GM19238 (cell line): ENCODE results near the gene GSTM5.
"Not testable (repeated sequence)": the region's sequence is repeated elsewhere in the genome, so short reads cannot be mapped to it uniquely, and the experiment has no call there.

ENCODE experiments used
- DNase-seq: peaks from one replicate; pipeline ENCODE4 v3.0.0; 2011; ENCODE audit warnings: low spot score; ENCODE audit not compliant: insufficient read length

The GSTM5 gene

DNA sequence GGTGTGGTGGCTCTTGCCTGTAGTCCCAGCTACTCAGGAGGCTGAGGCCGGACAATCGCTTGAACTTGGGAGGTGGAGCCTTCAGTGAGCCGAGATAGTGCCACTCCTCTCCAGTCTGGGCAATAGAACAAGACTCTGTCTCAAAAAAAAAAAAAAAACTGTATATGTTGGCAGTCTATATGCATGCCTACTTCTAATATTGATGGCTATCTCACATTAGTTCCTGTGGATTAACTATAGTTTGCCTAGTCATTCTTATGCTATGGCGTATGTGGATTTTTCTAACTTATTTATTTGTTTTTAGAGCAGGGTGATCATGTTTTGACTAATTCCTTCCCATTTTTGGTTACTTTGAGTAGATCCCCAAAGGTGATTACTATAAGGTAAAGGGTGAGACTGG lies 15.0 kb upstream of the GSTM5 start:
- no peak for DNase-seq

DNA sequence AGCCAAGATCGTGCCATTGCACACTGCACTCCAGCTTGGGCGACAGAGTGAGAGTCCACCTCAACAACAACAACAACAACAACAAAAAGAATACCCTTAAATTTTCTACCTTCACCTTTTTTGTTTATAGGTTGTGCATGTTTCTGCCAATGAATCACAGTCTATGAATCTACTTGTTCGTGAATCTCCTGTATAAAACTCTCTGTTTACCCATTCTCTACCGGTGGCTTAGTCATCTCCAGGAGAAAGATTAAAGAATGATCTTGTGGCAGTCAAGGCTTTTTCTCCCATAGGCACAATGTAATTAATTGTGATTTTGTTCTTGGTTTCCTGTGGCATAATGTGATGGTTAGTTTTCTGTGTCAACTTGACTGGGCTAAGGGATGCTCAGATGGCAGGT lies 14.2 kb upstream of the GSTM5 start:
- not testable (repeated sequence) for DNase-seq

DNA sequence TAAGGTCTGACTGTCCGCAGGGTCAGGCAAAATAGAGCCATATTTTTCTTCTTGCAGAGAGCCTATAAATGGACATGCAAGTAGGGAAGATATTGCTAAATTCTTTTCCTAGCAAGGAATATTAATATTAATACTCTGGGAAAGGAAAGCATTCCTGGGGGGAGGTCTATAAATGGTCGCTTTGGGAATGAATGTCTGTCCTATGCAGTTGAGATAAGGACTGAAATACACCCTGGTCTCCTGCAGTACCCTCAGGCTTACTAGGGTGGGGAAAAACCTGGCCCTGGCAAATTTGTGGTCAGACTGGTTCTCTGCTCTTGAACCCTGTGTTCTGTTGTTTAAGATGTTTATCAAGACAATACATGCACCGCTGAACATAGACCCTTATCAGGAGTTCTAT lies 9.1 kb upstream of the GSTM5 start:
- not testable (repeated sequence) for DNase-seq

DNA sequence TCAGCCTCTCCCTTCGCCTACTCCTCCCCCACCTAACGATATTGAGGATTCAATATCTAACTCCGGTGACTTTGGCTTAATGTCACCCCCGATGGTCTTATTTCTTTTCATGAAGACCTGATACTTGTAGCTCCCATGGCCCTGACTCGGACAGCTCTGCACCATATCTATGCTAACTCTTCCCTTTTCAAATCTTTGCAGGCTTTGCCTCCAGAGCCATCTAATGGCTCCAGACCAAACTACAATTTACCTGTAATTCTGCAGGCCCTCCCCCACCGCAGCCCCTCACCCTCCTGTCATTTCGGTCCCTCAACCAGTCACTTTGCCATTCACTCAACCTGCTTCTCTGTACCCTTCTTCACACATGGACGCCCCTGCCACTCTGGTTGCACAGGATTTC lies 7.9 kb upstream of the GSTM5 start:
- DNase-seq: no peak

DNA sequence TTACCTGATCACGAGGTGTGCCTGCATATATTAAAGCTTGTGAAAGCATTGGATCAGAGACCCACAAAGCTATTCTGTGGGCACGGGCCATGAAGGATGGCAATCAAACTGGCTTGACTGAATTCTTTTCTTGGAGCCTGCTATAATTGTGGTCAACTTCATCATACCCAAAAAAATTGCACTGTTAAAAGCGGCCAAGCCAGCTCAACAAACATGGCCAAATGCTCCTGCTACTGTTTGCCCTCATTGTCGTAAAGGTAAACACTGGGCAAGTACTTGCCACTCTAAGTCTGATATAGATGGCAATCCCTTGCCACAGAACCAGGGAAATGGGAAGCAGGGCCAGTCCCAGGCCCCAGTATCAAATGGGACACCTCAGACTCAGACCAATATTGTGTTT lies 6.6 kb upstream of the GSTM5 start:
- no peak for DNase-seq

DNA sequence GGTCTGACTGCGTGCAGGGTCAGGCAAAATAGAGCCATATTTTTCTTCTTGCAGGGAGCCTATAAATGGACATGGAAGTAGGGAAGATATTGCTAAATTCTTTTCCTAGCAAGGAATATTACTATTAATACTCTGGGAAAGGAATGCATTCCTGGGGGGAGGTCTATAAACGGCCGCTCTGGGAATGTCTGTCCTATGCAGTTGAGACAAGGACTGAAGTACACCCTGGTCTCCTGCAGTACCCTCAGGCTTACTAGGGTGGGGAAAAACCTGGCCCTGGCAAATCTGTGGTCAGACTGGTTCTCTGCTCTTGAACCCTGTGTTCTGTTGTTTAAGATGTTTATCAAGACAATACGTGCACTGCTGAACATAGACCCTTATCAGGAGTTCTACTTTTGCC lies 3.1 kb upstream of the GSTM5 start:
- not testable (repeated sequence) for DNase-seq

DNA sequence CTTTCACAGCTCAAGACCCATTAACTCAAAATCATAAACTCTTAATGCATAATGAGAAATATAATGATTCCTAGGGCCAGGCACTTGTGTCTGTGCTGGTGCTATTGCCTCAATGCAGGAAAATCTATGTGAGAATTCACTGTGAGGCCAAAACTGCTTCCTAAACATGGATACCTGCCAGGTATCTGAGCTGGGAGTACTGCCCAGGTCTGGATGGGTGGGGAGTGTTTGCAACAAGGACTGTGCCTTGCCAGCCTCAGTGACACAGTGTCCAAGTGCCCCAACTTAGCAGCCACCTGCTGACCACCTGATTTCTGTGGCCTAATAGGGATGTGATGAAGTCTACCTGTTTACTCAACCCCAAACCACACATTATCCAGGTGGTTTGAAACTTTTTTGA lies 2.2 kb upstream of the GSTM5 start:
- not testable (repeated sequence) for DNase-seq

DNA sequence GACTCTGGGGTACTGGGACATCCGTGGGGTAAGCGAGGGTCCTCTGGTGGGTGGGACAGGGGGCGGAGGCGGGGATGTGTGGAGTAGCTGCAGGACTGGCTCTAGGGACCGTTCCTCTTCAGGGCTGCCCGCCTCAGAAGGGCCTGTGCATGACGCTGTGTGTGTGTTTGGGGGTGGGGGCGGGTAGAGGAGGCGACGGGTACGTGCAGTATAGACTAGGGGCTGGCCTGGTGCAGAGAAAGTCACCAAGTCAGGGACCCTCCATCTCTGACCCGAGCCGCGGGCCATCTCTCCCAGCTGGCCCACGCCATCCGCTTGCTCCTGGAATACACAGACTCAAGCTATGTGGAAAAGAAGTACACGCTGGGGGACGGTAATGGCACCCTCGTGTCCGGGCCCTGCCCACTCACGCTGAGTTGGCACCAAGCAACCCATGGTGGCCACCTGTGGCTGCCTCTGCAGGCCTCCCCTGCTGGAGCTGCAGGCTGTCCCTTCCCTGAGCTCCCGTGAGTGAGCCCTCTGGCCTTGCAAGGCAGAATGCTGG lies 342 bp downstream of the GSTM5 start:
- DNase-seq: no peak

DNA sequence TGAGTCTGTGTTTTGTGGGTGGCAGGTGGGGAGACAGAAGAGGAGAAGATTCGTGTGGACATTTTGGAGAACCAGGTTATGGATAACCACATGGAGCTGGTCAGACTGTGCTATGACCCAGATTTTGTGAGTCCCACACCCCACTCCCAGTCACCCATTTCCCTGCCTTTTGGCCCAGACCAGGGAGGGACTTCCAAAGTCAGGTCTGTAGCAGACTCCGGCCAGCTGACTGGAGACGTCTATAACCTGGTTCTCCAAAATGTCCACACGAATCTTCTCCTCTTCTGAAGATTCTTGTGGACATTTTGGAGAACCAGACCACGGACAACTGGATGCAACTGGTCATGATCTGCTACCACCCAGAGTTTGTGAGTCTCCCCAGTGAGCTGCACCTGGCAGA lies 1.6 kb downstream of the GSTM5 start:
- no peak for DNase-seq

DNA sequence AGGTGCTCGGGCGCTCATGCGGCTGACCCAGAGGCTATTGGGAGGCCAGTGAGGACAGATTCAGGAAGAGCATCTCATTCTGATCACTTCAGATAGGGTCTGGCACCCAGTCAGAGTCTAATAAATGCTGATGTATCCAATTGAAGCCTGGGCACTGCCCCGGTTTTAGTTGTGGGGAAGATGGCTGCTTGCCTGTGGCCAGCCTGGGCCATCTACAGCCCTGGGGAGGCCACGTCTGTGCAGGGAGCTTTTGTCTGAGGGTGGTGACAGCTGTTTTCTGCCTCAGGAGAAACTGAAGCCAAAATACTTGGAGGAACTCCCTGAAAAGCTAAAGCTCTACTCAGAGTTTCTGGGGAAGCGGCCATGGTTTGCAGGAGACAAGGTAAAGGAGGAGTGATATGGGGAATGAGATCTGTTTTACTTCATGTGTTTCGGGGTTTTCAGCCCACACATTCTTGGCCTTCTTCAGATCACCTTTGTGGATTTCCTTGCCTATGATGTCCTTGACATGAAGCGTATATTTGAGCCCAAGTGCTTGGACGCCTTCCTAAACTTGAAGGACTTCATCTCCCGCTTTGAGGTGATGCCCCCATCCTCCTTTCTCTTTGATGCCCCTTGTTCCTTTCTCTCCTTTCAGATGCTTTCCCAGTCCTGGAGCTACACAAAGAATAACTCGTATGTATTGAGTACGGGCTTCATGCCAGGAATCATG lies 2.8 kb downstream of the GSTM5 start:
- DNase-seq: no peak

DNA sequence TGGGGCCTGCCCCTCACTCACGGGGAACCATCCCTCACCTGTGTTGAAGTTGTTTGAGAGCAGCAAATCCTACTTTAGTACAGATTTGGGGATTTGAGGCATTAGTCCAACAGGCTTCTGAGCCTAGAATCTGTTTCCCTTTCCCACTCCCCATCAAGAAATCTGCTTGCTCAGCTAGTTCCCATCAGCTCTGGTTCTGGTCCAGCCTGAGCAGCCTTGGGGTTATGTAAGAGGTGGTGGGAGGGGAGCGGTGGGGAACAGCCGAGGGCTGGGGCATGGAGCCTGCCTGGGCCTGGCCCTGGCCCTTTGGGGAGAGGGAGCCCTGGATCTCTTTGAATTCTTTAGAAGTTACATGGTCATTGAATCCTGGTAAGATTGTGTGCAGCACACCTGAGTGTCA lies 4.1 kb downstream of the GSTM5 start:
- no peak for DNase-seq

DNA sequence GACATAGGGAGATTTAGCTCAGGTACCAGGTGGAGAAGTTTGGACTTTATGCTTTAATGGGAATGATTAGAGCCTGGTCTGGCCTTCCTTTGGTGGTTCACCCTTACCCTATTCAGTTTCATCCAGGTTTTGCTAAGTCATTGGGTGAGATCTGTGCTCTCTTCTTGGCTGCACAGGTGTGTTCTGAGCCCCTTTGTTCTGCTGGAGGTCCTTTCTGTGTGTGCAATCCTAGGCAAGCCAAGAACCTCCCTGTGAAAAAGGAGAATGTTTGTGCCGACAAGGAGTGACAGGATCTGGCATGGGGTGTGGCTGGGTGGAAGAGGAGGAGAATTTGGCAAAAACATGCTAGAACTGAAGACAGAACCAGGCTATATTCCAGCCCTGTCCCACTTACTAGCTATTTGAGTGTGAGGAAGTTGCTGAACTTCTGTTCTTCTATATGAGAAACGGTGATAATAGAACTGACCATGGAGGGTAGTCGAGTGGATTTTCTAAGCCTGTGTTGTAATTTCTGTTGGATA lies 4.6 kb downstream of the GSTM5 start:
- no peak for DNase-seq

DNA sequence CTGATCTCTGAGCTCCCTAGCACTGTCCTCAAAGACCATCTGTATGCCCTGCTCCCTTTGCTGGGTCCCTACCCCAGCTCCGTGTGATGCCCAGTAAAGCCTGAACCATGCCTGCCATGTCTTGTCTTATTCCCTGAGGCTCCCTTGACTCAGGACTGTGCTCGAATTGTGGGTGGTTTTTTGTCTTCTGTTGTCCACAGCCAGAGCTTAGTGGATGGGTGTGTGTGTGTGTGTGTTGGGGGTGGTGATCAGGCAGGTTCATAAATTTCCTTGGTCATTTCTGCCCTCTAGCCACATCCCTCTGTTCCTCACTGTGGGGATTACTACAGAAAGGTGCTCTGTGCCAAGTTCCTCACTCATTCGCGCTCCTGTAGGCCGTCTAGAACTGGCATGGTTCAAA lies 5.7 kb downstream of the GSTM5 start:
- no peak for DNase-seq

DNA sequence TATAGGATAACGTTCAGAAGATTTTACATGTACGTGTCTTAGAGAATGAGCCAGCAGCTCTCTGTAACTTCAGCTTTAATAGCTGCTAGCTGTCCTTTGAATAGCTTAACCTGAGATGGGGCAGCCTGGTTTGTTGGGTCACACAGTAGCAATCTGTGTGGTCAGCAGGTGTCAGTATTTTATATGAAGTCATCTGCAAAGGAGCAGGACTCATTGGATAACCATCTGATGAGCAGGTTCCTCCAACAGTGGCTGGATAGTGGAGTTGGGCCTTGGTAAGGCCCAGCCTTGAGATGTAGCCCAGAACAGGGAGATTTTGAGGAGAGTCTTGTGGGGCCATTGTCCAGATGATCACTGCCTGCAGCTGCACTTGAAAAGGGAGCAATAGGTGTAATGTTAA lies 6.4 kb downstream of the GSTM5 start:
- no peak for DNase-seq

DNA sequence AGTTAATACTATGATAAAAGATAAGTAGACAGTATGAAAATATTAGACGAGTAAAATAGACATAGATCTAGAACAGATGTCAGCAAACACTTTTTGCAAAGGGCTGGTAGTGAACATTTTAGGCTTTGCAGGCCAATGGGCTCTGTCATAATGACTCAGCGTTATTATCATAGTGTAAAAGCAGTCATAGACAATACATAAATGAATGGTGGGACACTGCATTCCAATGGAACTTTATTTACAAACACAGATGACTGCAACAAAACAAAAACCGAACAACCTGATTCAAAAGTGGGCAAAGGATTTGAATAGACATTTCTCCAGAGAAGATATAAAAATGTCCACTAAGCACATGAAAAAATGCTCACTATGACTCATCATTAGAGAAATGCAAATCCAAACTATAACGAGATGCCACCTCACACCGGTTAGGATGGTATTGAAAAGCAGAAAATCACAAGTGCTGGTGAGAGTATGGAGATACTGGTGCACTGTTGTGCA lies 7.3 kb downstream of the GSTM5 start:
- no peak for DNase-seq

DNA sequence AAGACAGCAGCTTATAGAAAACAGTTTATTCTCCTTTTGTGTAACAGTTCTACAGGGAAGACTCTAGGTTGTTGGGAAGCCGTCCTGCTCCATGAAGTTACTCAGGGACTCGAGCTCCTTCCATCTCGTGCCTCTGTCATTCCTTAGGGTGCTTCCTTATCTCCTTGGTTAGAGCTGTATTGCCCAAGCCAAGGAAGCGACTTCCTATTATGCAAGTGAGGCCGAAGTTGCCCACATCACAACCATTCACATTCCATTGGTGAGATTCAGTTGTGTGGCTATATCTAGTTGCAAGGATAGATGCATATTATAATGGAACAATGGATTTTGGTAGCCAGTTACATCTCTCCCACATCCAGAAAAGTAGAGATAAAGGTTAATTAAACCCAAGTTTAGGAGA lies 9.0 kb downstream of the GSTM5 start:
- no peak for DNase-seq

DNA sequence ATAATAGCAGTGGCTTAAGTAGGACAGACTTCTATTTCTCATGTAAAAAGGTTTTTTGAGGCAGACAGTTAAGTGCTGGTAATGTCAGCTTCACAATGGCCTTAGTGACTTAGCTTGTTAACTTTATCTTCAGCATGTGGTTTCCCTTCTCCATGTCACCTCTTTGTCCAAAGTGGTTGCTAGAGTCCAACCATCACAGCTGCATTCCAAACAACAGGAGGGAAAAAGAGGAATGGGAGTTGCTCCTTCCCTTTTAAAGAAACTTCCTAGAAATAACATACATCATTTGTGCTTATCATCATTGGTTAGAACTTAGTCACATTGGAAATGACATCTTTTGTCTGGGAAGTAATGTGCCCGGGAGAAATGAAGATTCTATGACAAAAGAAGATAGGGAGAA lies 9.9 kb downstream of the GSTM5 start:
- no peak for DNase-seq

DNA sequence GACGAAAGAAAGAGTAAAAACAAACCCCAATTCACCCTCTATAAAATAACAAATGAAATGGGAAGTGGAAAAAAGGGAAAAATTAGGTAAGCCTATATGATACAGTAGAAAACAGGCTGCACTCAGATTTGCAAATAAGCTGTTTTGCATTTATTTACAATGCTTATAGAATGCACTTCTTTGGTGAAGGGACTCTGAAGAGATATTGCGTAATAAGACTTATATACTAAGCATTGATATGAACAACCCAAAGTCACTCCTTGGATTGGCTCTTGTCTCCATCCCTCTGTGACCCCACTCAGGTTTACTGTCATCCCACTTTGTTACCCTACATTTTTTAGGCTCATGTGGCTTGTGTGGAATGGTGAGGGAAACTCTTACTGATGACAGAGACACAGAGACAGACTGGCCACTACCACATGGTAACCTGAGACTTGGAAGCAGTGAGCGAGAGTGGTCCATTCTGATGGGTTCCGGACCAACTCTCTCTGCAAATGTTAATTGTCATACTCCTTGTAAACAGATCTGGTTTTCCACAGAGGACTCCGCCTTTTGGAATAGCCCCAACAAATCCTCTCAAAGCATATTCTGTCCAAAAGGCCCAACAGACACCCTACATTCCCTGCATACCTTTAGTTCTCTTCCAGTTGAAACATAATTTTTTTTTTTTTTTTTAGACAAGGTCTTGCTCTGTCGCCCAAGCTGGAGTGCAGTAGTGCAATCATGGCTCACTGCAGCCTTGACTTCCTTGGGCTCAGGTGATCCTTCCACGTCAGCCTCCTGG lies 11.0 kb downstream of the GSTM5 start:
- DNase-seq: no peak

DNA sequence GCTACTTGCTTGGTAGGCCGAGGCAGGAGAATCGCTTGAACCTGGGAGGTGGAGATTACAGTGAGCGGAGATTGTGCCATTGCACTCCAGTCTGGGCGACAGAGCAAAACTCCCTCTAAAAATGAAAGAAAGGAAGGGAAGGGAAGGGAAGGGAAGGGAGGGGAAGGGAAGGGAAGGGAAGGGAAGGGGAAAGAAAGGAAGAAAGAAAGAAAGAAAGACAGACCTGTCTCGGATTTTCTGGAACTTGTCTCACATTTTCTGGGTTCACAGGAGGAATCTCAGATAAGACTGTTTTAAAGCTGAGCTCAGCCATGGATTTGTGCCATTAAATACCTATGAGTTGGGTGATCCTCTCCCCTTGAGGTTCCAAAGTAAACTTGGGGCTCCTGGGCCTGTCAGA lies 12.9 kb downstream of the GSTM5 start:
- no peak for DNase-seq

DNA sequence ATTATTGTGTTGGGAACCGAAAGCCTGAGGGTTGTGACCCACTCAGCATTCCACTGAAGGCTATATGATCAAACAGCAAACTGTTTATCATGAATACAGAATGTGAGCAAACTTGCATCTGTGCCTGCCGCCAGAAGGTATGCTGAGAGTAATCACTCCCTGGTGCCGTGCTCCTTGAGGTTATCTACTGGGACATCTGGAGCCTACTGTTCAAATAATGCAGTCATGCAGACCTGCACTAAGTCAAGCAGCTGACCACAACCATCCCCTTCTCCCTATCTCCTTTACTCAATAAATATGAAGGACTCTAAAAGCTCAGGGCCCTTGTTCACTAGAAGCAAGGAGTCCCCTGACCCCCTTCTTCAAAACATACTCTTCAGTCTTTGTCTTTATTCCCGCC lies 13.5 kb downstream of the GSTM5 start:
- no peak for DNase-seq

DNA sequence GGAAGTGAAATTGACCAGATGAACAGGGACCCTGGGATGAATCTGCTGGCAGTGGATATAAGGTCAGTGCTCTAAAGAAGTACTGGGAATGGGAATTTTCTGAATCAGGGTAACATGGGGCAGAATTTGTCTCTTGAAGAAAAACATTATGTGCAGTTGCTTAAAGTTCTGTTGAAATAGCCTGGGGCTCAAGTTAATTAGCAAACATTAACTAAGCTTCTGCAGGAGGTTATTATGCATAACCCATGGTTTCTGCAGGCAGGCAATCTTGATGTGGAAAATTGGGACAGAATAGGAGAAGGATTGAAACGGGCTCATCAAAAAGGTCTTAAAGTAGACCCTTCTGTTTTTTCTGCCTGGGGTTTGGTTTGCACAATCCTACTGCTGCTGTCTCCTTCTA lies 14.0 kb downstream of the GSTM5 start:
- DNase-seq: no peak

DNA sequence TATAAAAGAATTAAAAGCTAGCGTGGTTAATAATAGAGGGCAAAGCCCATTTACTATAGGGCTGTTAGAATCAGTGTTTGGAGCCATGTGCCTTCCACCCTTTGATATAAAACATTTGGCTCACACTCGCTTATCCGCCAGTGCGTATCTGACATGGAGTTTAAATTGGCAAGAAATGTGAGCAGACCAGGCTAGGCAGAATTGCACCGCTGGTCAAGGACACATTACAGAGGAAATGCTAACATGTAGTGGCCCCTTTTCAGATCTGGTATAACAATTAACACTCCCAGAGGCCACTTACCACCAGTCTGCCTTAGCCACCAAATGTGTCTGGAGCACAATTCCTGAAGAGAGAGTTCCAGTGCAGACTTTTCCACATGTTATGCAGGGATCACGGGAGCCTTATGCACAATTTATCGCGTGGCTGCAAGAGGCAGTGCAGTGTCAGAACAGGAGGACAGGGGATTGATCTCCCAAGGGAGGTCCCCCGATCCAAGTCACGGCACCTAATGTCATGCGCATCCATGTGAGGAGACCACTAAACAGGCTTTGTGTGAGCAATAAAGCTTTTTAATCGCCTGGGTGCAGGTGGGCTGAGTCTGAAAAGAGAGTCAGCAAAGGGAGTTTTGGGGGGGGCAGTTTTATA lies 14.8 kb downstream of the GSTM5 start:
- no peak for DNase-seq
